NCI-H69 (cell line): Measurements from ENCODE around the gene WNT2.
A peak's percentile ranks its signal among the peaks of the same experiment; 100 is the strongest.
"Not testable (repeated sequence)": the region's sequence is repeated elsewhere in the genome, so short reads cannot be mapped to it uniquely, and the experiment has no call there.

Source experiments
- DNase-seq: peaks from one replicate; lab custom pipeline; 2025; lab: John Stamatoyannopoulos, UW

WNT2 gene

DNA sequence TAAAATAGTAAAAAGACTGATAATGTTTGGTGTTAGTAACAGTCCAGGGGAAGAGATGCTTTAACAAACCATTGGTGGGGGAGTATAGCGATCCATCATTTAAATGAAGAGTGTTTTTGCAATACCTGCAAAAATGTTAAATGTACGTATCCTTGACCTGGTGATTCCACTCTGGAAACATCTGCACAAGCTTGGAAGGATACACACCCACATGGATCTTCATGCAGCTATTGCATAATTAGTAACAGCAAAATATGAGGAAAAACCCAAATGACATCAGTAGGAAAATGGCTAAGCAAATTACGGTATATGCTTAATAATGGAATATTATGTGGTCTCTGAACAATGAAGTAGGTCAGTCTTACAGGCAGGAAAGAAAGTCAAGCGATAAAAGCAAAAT lies 20.5 kb downstream of the WNT2 start:
- DNase-seq, result no peak

- not testable (repeated sequence) for DNase-seq
These were observed 22.4 kb downstream of the WNT2 start for GRCh38 chr7:117300506-117300905.

GRCh38 chr7:117297606-117298005 lies 25.3 kb downstream of the WNT2 start:
- no peak for DNase-seq

- DNase-seq, result no peak
These were observed 26.8 kb downstream of the WNT2 start for GRCh38 chr7:117296066-117296465.

DNA sequence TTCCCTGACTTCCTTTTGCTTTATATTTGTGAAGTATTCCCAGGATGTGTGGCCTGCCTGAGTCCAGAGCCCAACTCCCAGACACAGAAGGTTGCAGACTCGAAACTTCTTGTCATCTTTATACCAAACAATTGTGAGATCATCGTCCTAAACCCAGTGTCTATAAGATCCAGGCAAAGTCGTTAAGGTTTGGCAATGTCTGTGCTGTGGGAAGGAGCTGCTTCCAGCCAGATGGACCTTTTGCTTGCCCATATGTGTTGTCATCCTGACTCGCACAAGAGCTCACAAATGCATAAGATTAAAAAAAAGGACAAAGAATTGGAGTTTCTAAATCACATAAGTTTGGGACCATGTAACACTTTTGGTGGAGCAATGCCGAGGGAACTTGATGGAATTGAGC lies 37.0 kb downstream of the WNT2 start:
- DNase-seq, result no peak

GRCh38 chr7:117284692-117285091 lies 38.2 kb downstream of the WNT2 start:
- DNase-seq, result no peak

DNA sequence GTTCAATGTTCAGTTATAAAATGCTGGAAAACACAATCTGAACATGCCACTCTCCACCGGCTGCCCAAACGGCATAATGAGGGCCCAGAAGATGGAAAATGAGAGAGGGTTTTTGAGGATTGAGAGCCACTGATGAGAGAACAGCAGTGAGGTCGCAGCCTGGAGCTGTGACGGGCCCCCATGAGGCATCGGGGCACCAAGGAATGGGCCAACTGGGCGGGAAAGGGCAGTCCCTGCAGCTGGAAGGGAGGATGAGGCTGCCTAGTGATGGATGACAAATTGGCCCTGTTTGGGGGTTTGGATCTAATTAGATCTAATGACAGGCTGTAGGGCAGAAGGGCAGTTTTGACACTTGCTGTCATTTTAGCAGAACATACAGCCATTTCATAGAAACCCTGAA lies 39.1 kb downstream of the WNT2 start:
- DNase-seq, result no peak

DNA sequence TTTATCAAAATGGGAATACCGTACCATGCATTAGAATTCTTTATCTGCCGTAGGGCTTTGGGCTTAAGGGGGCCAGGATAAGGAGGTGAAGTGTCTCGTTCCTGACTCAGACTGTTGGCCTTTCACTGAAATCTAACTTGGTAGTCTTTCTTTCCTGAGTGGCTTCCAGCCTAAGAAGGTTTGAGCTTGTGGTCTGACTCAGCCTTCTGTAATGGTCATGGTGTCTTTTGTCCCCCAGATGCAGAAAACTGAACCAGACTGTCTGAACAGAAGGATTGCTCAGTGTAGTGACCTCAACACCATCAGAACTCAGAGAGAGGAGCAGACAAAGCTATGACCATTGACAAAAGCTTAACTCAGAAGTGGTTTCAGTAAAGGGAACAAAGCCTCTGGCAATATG lies 39.5 kb downstream of the WNT2 start:
- no peak for DNase-seq

DNA sequence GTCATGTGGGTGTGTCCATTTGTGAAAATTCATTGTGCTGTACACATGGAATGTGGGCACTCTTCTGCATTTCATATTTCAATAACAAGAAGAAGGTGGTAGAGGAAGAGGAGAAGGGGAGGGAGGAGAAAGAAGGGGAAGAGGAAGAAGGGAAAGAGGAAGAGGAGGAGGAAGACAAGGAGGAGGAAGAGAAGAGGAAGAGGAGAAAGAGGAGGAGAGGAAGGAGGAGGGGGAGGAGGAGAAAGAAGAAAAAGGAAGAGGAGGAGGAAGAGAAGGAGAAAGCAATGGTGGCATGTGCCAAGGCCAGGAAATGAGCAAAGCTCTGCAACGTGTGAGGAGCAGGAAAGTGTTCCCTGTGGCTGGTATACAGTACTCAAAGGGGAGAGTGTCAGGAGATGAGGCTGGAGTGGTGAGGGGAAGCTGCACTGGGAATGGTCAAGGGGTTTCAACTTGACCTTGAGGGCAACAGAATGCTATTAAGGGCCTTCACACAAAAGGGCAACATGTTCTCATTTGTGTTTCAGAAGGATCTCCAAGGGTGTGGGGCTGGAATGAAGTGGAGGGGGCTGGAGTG lies 40.5 kb downstream of the WNT2 start:
- DNase-seq, result no peak

DNA sequence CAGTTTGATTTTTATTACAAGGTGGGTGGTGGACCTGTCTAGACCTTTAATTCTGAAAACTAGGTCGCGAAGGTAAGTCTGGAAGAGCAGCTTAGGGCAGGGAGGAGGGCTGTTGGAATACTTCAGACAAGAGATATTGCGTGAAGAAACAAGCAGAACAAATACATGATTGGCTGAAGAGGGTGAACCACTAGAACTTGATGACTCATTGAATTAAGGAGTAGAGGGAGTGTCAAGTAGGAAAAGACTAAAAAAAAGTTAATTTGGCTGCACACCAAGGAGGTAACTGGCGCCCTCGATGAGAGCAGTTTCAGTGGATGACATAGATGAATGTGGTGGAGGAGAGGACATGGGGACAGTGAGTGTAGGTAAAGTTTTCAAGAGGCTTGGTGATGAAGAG lies 41.3 kb downstream of the WNT2 start:
- no peak for DNase-seq

DNA sequence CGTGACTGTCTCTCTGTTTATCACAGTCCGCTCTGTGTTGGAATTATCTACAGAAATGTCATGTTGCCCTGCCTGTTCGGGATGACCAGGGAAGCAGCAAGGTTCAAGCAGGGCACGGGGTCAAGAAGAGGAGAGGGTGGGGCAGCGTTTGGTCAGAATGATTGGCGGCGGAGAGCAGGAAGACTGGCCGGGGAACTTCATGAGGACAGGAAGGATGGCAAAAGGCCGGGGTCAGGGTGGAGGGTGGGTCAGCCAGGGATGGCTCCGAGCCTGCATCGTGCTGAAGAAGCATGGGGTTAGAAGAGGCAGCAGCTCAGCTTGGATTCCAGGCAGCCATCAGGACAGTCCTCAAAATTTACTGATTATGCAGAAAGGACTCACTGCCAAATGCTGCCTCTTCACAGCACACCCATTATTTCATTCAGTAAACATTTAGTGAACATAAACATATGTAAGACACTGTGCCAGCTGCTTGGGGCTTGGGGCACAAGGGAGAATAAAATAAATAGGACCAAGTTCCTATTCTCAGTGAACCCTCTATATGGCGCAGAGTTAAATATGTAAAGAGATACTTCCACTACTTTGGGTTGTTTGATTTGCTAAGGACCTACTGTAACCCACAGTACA lies 42.8 kb downstream of the WNT2 start:
- DNase-seq, result no peak

GRCh38 chr7:117279203-117279602 lies 43.7 kb downstream of the WNT2 start:
- no peak for DNase-seq

- no peak for DNase-seq
These were observed 44.8 kb downstream of the WNT2 start for GRCh38 chr7:117278040-117278439.

- DNase-seq, result no peak
These were observed 45.3 kb downstream of the WNT2 start for GRCh38 chr7:117277576-117277975.

DNA sequence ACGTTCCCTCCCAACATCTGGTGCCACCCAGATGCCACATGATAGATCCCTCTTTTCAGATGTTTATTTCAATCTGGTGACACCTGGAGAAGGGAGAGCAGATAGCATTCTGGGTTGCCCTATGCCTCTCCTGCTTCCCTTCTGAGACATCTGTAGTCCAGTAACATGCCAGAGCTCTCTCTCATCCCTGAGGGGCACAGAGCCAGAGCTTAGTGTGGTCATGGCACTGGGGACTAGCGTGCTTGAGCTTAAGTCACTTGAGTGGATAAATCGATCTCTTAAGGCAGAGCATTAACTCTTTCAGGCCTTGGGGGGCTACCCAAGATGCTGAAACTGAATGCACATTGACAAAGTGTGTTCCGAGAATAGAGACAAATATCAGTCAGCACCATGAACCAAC lies 47.9 kb downstream of the WNT2 start:
- DNase-seq, result no peak

DNA sequence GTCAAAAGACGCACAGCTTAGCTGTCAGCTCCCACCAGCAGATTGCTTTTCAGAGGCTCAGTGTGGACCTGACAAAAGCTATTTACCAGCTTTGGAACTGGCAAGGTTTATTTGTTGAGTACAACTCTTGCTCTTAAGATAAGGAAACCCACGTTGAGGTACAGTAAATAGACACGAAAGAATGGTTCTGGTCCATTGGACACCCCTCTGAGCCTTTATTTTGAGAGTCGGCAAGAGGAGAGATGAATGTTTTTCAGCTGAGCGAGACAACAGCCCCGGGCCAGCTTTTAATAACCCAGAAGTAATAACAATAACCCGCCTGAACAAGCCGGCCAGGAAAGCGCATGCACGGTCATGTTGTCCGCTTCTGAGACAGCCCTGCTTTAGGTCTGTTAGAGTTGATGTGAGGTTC lies 49.0 kb downstream of the WNT2 start:
- DNase-seq, result peak; percentile 67

DNA sequence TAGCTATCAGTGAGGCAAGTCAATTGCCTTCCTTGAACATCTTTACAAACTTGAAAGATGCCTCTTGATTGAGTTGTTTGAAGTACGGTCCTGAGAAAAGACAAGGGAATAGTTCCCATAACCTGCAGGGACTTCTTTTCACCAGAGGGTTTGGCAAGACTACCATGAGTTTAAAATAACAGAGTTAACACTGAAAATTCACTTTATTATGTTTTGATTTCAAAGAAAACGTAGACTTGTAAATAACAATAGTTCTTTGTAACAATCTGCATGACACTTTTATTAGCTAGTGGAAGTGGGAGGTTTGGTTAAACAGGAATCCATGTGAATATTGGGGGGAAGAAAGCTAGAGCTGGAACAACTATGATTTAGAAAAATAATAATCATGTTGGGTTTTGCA lies 49.5 kb downstream of the WNT2 start:
- DNase-seq, result no peak

DNA sequence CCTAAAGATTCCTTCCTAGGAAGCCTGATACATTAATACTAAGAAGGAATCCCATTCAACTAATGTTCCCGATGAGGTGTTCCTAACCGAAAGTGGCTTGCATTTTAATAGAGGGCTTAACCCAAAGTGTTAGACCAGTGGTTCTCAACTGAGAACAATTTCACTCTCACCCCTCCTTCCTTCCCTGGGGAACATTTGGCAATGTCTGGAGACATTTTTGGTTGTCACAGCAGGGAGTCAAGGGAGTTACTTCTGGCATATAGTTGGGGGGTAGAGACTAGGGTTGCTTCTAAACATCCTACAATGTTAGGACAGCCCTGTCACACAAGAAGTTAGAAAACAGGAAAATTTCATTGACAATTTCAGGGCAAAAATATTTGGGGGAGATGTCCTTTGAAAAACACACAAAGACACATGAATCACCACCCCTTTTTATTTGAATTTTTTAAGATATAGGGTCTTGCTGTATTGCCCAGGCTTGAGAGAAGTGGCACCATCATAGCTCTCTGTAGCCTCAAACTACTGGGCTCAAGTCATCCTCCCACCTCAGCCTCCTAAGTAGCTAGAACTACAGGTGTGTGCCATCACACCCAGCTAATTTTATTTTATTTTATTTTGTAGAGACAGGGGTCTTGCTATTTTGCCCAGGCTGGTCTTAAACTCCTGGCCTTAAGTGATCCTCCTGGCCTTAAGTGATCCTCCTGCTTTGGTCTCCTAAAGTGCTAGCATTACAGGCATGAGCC lies 50.7 kb downstream of the WNT2 start:
- DNase-seq, result no peak

DNA sequence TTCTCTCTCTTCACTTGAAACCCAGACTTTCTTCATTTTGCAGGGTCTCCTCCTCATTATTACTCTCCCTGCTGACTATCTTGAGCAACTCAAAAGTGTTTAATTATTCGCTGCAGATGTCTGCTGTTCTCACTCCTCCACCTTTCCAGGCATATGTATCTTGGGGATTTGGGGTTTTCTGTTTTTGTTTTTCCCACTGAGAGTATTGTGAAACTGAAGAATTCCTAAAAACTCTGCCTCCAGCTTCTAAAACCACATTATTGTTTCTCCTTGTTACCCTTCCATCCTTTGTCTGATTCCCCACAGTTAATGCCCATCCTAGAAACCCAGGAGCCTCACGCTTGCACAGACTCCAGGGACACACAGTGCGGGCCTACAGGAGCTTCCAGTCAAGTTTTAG lies 51.3 kb downstream of the WNT2 start:
- DNase-seq, result no peak

DNA sequence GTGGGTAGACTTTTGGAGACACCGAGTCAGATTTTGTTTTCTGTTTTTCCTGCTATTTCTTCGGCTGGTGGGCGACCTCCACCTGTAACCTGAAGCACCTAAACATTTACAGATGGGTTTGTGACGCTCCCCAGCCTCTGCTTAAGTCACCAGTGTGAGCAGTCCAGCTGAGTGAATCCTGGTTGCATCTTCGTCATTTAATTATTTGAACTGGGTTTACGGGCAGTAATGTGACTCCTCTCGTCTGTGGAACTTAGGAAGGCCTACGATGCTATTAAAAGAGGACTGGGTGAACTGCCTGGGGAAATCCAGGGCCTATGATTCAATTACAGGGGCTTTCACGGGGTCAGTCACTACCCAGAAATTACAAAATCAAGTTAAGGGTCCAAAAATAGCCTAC lies 52.5 kb downstream of the WNT2 start:
- DNase-seq, result no peak

- DNase-seq, result no peak
These were observed 53.0 kb downstream of the WNT2 start for GRCh38 chr7:117269886-117270285.

GRCh38 chr7:117269417-117269816 lies 53.4 kb downstream of the WNT2 start:
- DNase-seq, result no peak

- DNase-seq, result no peak
These were observed 58.1 kb downstream of the WNT2 start for GRCh38 chr7:117264716-117265115.

DNA sequence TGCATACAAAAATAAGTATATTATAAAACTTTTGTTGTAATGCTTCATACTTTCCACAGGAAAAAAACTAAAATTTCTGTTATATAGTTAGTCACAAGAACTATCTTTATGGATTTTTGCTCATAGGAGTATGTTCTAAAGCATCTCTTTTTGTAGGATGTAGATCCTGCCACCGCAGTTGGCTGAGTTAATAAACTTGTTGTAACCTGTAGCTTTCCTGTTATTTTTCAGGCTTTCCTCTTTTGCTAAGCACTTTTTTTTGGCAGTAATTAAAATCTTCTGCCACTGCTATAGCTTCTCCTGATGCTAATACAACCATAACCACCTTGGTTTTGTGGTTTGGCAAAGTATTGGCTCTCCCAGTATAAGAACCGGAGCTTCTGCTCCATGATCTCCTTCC lies 60.3 kb downstream of the WNT2 start:
- DNase-seq, result no peak
